Kidney (tissue), 14 donors: Measurements from ENCODE around the gene PDGFRA. TPM values are rescaled to one million over a fixed set of nuclear protein-coding genes. Genes with fewer than 3 reads are reported as not detected.

Experiments used
- DNase-seq, 5 donors: peaks; one replicate each; pipeline ENCODE4 v3.0.0-alpha.2; 2013 to 2020
- FAIRE-seq: peaks from 2 replicates; lab custom pipeline; 2012; peaks lifted over from hg19 to GRCh38; lab: Jason Lieb, UNC
- H3K27ac ChIP-seq, 2 donors: one replicate each; pipeline ENCODE4 v1.7.0; 2013; ENCODE audit warnings: low read depth in 2 of 2, low read length in 2 of 2, inconsistent platforms in 1 of 2
- H3K27me3 ChIP-seq: one replicate; pipeline ENCODE4 v1.7.1; 2013; ENCODE audit warnings: low read length, inconsistent platforms; ENCODE audit not compliant: control insufficient read depth, insufficient read depth
- H3K36me3 ChIP-seq, 3 donors: one replicate each; pipeline versions ENCODE4 v1.7.0 to v1.7.1; 2013; ENCODE audit warnings: low read length in 3 of 3, control low read depth in 1 of 3, inconsistent platforms in 1 of 3; ENCODE audit not compliant: insufficient read depth in 3 of 3, control insufficient read depth in 2 of 3
- H3K4me1 ChIP-seq, 3 donors: one replicate each; pipeline versions ENCODE4 v1.7.0 to v1.7.1; 2013; ENCODE audit warnings: low read length in 3 of 3, inconsistent platforms in 1 of 3, low read depth in 1 of 3; ENCODE audit not compliant: control insufficient read depth in 2 of 3, insufficient read depth in 2 of 3
- H3K4me3 ChIP-seq, 3 donors: one replicate each; pipeline versions ENCODE4 v1.7.0 to v1.8.1; 2013; ENCODE audit warnings: low read length in 3 of 3, control low read depth in 1 of 3, inconsistent platforms in 1 of 3
- H3K9ac ChIP-seq, 3 donors: one replicate each; pipeline versions ENCODE4 v1.7.0 to v1.7.1; 2013; ENCODE audit warnings: low read length in 3 of 3, control low read depth in 1 of 3, inconsistent platforms in 1 of 3
- H3K9me3 ChIP-seq, 3 donors: one replicate each; pipeline versions ENCODE4 v1.7.0 to v1.7.1; 2013; ENCODE audit warnings: low read length in 3 of 3, control low read depth in 1 of 3, inconsistent platforms in 1 of 3; ENCODE audit not compliant: control insufficient read depth in 2 of 3, insufficient read depth in 1 of 3
- CTCF ChIP-seq: IDR thresholded peaks from 3 replicates; pipeline ENCODE4 v1.5.1; 2012; ENCODE audit warnings: mild to moderate bottlenecking, moderate library complexity, borderline replicate concordance; ENCODE audit not compliant: insufficient read depth; ENCODE audit errors: extremely low read depth
- intact Hi-C: fragments of 100-400 bp; cut with DNase I; formaldehyde crosslinking; loops from one replicate; pipeline ENCODE4 v1.11.1; 2022
- polyA plus RNA-seq: library from polyadenylated mRNA; stranded (reverse); fragments of 350-450 nt; fragmentation: Illumina TruSeq; extraction: RNeasy Lipid Tissue Mini Kit (QIAGEN cat#74804); gene quantifications from one replicate; pipeline ENCODE4 v1.2.3, GENCODE V29; 2014; ENCODE audit warnings: low read depth, low replicate concordance; ENCODE audit not compliant: insufficient read depth
- total RNA-seq: library from RNA; stranded (reverse); fragmentation: NEBNext Ultra II Directional; extraction: Animal tissue kit (Norgen Biotek cat#: 25700); gene quantifications from one replicate; pipeline ENCODE4 v1.2.1, GENCODE V29; 2021
- donor health status: control.
- donor health status: control.
- donor health status: control.
- donor health status: control.
- donor health status: control.
- donor health status: DM: yes; HTN: yes; CAD: no.
- donor health status: Normal renal cell carcinoma (clear cell type).

Gene PDGFRA
- total and polyA plus RNA-seq, 2 donors from 2014 or later: 12.3 to 71.0 TPM

GRCh38 chr4:54217642-54218495 lies 11.2 kb upstream of the PDGFRA start:
- Histone ChIP-seq H3K36me3 (no peaks in the 10 kb centered on the region), H3K4me3 (peak overlapping the region; percentile 59 to 69 (median 66)), H3K27ac (no peak overlapping the region), H3K9me3 (no peaks in the 10 kb centered on the region), H3K4me1 (no peaks in the 10 kb centered on the region), H3K9ac (peak overlapping the region in 1 of 3 donors; percentile 37), H3K27me3 (no peaks in the 10 kb centered on the region)
- peak; percentile 64 for FAIRE-seq
- intact Hi-C loops: loop anchor here (10.0 kb wide), 1 partner anchor 1023 kb away; no protein-coding TSS in a partner anchor
- DNase-seq: peak; percentile 85 to 94 (median 87)
- peak; percentile 93 for TF ChIP-seq CTCF

GRCh38 chr4:54218736-54219135 lies 10.4 kb upstream of the PDGFRA start:
- FAIRE-seq (no peak), DNase-seq (no peak)
- Histone ChIP-seq H3K27ac (no peak overlapping the region), H3K36me3 (no peaks in the 10 kb centered on the region), H3K4me3 (no peak overlapping the region), H3K9ac (no peak overlapping the region), H3K27me3 (no peaks in the 10 kb centered on the region), H3K9me3 (no peaks in the 10 kb centered on the region), H3K4me1 (no peaks in the 10 kb centered on the region)
- intact Hi-C loops: loop anchor here (10.0 kb wide), 1 partner anchor 1024 kb away; no protein-coding TSS in a partner anchor
- no peak for TF ChIP-seq CTCF

GRCh38 chr4:54224996-54225597 lies 4.0 kb upstream of the PDGFRA start:
- H3K27ac ChIP-seq: no peak overlapping the region

More at GRCh38 chr4:54224996-54225597, 4.0 kb upstream of the PDGFRA start:
- FAIRE-seq (no peak), DNase-seq (peak; percentile 15 to 84 (median 46))
- H3K27me3 ChIP-seq: peaks cover 20% of the 10 kb centered on the region
- intact Hi-C loops: loop anchor here (10.0 kb wide), 1 partner anchor 310 kb away; no protein-coding TSS in a partner anchor
- peak overlapping the region in 2 of 3 donors; percentile 28 to 66 for H3K4me3 ChIP-seq
- no peaks in the 10 kb centered on the region for H3K9me3 ChIP-seq
- no peak for TF ChIP-seq CTCF
- no peaks in the 10 kb centered on the region for H3K36me3 ChIP-seq
- peaks cover 0 to 13% (median 9%) of the 10 kb centered on the region in 3 donors for H3K4me1 ChIP-seq
- H3K9ac ChIP-seq: no peak overlapping the region
